GM12892 (cell line): ENCODE data around the gene KLB.
A peak's percentile ranks its signal among the peaks of the same experiment; 100 is the strongest.

Source experiments
- DNase-seq: peaks from one replicate; pipeline ENCODE4 v3.0.0; 2011; ENCODE audit not compliant: insufficient read length
- FAIRE-seq: peaks from 2 replicates; lab custom pipeline; 2011; peaks lifted over from hg19 to GRCh38; lab: Jason Lieb, UNC
- POLR2A ChIP-seq: IDR thresholded peaks from 2 replicates; pipeline ENCODE4 v1.6.1; 2011; ENCODE audit warnings: low read depth, low read length, control low read depth
- POLR2AphosphoS5 ChIP-seq: IDR thresholded peaks from 2 replicates; pipeline ENCODE4 v1.6.1; 2011; ENCODE audit warnings: low read depth, low read length, control low read depth
- TAF1 ChIP-seq: IDR thresholded peaks from 2 replicates; pipeline ENCODE4 v1.6.1; 2011; ENCODE audit warnings: low read depth, mild to moderate bottlenecking, control low read depth, low read length, borderline replicate concordance

Gene KLB

GRCh38 chr4:39429476-39430334, 23.0 kb downstream of the KLB start:
- TF ChIP-seq POLR2A (no peak), TAF1 (no peak), POLR2AphosphoS5 (no peak)
- DNase-seq (no peak), FAIRE-seq (no peak)

GRCh38 chr4:39433878-39434492, 27.3 kb downstream of the KLB start:
- FAIRE-seq (no peak), DNase-seq (no peak)

GRCh38 chr4:39435659-39436563, 29.2 kb downstream of the KLB start:
- FAIRE-seq (no peak), DNase-seq (no peak)
- TF ChIP-seq POLR2A (no peak), TAF1 (no peak), POLR2AphosphoS5 (no peak)

More at GRCh38 chr4:39433878-39434492, 27.3 kb downstream of the KLB start:
- TF ChIP-seq POLR2AphosphoS5 (no peak), POLR2A (no peak), TAF1 (no peak)

DNA sequence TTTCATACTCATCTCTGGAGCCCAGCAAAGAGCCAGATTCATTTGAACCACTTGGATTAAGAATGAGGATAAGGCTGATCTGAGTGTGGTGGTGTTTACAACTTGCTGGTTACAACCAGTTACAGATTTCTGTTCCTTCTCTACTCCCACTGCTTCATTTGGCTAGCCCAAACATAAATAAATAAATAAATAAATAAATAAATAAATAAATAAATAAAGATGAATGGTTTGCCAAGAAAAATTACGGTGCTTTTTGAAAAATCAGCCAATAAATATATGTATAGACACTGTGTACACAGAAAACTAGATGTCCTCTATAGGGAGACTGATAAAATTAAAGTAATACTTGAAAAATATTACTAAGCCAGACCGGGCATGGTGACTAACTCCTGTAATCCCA, 34.9 kb downstream of the KLB start:
- FAIRE-seq = no peak
- no peak for DNase-seq
- TF ChIP-seq POLR2A (no peak), TAF1 (no peak), POLR2AphosphoS5 (no peak)

DNA sequence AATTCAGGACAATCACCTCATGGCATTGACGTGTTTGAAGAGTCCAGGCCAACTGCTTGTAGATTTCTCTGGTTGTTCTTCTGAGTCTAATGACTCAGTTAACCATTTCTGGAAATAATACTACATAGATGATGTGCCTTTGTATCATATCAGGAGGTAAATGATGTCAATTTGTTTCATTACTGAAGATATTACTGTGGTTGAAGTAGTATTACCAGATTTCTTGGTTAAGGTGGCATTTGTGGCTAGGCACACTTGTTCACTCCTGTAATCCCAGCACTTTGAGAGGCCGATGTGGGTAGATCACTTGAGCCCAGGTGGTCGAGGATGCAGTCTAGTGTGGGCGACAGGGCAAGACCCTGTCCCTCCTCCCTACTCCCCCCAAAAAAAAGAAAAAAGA, 36.3 kb downstream of the KLB start:
- FAIRE-seq = no peak
- TF ChIP-seq POLR2A (no peak), POLR2AphosphoS5 (no peak), TAF1 (no peak)
- DNase-seq = no peak

DNA sequence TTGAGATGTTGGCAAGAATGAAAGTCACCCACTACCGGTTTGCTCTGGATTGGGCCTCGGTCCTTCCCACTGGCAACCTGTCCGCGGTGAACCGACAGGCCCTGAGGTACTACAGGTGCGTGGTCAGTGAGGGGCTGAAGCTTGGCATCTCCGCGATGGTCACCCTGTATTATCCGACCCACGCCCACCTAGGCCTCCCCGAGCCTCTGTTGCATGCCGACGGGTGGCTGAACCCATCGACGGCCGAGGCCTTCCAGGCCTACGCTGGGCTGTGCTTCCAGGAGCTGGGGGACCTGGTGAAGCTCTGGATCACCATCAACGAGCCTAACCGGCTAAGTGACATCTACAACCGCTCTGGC, 39.7 kb downstream of the KLB start:
- FAIRE-seq (no peak), DNase-seq (no peak)
- TF ChIP-seq POLR2AphosphoS5 (no peak), POLR2A (no peak), TAF1 (no peak)

GRCh38 chr4:39446842-39447573, 40.3 kb downstream of the KLB start:
- DNase-seq (peak; percentile 64), FAIRE-seq (peak; percentile 82)
- TF ChIP-seq POLR2AphosphoS5 (0 out of 2 replicates have a peak, but pooled peaks have one; percentile 9), TAF1 (no peak)

DNA sequence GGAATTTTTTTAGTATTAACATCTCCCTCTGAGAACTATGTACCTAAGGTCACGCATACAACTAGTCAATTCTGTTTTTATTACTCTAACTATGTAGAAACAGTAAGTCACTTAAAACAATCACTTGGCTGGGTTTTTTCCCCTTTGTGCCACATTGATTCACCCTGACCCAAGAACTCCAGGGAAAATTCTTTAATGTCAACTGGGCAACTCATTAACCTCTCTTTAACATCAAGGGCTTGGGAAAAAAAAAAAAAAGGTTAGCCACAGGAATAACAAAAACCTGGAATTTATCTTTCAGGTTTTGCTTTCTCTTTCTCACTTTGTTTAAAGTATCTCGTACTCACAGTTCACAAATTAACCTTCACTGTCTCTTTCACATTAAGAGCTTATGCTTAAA, 43.9 kb downstream of the KLB start:
- TF ChIP-seq POLR2A (no peak; the same call in 1 of the 2 replicates), POLR2AphosphoS5 (no peak)
- DNase-seq (no peak), FAIRE-seq (no peak)

- no peak for FAIRE-seq
- no peak for DNase-seq
- no peak for TF ChIP-seq TAF1
- peak; percentile 48 for TF ChIP-seq POLR2A
- no peak; the same call in 1 of the 2 replicates for TF ChIP-seq POLR2AphosphoS5
Observed at GRCh38 chr4:39451423-39452023, 44.8 kb downstream of the KLB start.

GRCh38 chr4:39452153-39452859, 45.6 kb downstream of the KLB start:
- peak; percentile 9; the same call in 1 of the 2 replicates for TF ChIP-seq POLR2A
- peak; percentile 75; the same call in 1 of the 2 replicates for TF ChIP-seq POLR2AphosphoS5
- TF ChIP-seq TAF1 = no peak
- no peak for DNase-seq
- FAIRE-seq = no peak
